HepG2 (cell line): ENCODE data around the gene DNAAF8. TPM values are rescaled to one million over a fixed set of nuclear protein-coding genes. Genes with fewer than 3 reads are reported as not detected.

ENCODE experiments used
- AKAP8 ChIP-seq: sonication (generic); formaldehyde crosslinking; IDR thresholded peaks from 2 replicates; pipeline ENCODE4 v1.5.1; 2020; ENCODE audit warnings: mild to moderate bottlenecking, missing genetic modification reagents
- CCAR2 ChIP-seq: fragments of 200-400 bp; formaldehyde crosslinking; optimal IDR thresholded peaks from 2 replicates; pipeline ENCODE3; 2018; ENCODE audit warnings: low read depth, mild to moderate bottlenecking, low read length, moderate library complexity
- MBD4 ChIP-seq: IDR thresholded peaks from 2 replicates; pipeline ENCODE4 v1.6.1; 2012; ENCODE audit warnings: low read length, inconsistent platforms, borderline replicate concordance
- MIXL1 ChIP-seq: IDR thresholded peaks from 2 replicates; pipeline ENCODE4 v1.6.1; 2016
- POLR2G ChIP-seq: fragments of 200-400 bp; formaldehyde crosslinking; IDR thresholded peaks from 2 replicates; pipeline ENCODE4 v1.6.1; 2018; ENCODE audit warnings: mild to moderate bottlenecking, low read depth, low read length, moderate library complexity
- REXO4 ChIP-seq: sonication (generic); formaldehyde crosslinking; IDR thresholded peaks from 2 replicates; pipeline ENCODE4 v1.8.0; 2022; ENCODE audit warnings: missing genetic modification reagents, mild to moderate bottlenecking, borderline replicate concordance
- ZBTB44 ChIP-seq: sonication (generic); formaldehyde crosslinking; IDR thresholded peaks from 2 replicates; pipeline ENCODE4 v1.4.0; 2020; ENCODE audit warnings: missing genetic modification reagents
- ZNF18 ChIP-seq: sonication (generic); formaldehyde crosslinking; IDR thresholded peaks from 2 replicates; pipeline ENCODE4 v1.8.0; 2022; ENCODE audit warnings: mild to moderate bottlenecking, missing genetic modification reagents; ENCODE audit not compliant: insufficient replicate concordance
- ZNF317 ChIP-seq: sonication (generic); formaldehyde crosslinking; IDR thresholded peaks from 2 replicates; pipeline ENCODE4 v1.5.0; 2020; ENCODE audit warnings: mild to moderate bottlenecking, missing genetic modification reagents
- ZNF496 ChIP-seq: sonication (generic); formaldehyde crosslinking; IDR thresholded peaks from 2 replicates; pipeline ENCODE4 v1.8.1; 2023; ENCODE audit warnings: mild to moderate bottlenecking, moderate library complexity, missing genetic modification reagents; ENCODE audit not compliant: insufficient replicate concordance
- ZNF678 ChIP-seq: sonication (generic); formaldehyde crosslinking; IDR thresholded peaks from 2 replicates; pipeline ENCODE4 v1.4.0; 2020; ENCODE audit warnings: mild to moderate bottlenecking, missing genetic modification reagents
- polyA plus RNA-seq, 8 experiments: library from polyadenylated mRNA; depleted of rRNA in 3 of 8; stranded (reverse) in 7 of 8; unstranded in 1 of 8; fragments of >200 nt; fragmentation: Illumina TruSeq in 4 of 8; extraction: Trizol in 4 of 8; gene quantifications; 2 replicates each; pipeline versions ENCODE4 v1.2.1 to v1.2.3, GENCODE V29; 2011 to 2016; ENCODE audit warnings: low read depth in 4 of 8, missing spikeins in 1 of 8, mixed read lengths in 1 of 8; ENCODE audit not compliant: insufficient read depth in 1 of 8
- total RNA-seq, 5 experiments: library from RNA; depleted of rRNA; stranded (reverse); fragments of >200 nt; fragmentation: Illumina TruSeq; extraction: Trizol; gene quantifications; 2 replicates each; pipeline ENCODE4 v1.2.3, GENCODE V29; 2016; ENCODE audit warnings: low read depth in 1 of 5
- TF ChIP-seq, protein P1 (sequence below): sonication (generic); formaldehyde crosslinking; IDR thresholded peaks from 2 replicates; pipeline ENCODE4 v1.4.0; 2020; ENCODE audit warnings: missing genetic modification reagents
- TF ChIP-seq, protein P2 (sequence below): sonication (generic); formaldehyde crosslinking; IDR thresholded peaks from 2 replicates; pipeline ENCODE4 v1.4.0; 2020; ENCODE audit warnings: missing genetic modification reagents
- TF ChIP-seq, protein P3 (sequence below): IDR thresholded peaks from 2 replicates; pipeline ENCODE4 v1.6.1; 2016; ENCODE audit warnings: mild to moderate bottlenecking
- TF ChIP-seq, protein P4 (sequence below): sonication (generic); formaldehyde crosslinking; IDR thresholded peaks from 2 replicates; pipeline ENCODE4 v1.5.1; 2020; ENCODE audit warnings: missing genetic modification reagents, mild to moderate bottlenecking, borderline replicate concordance

Gene DNAAF8
- total and polyA plus RNA-seq, 2 of the 13 experiments (the other 11 are each of a cell fraction or from before 2014, with no cell fraction given) = 0.44 TPM; not detected in 1

- TF ChIP-seq, protein P1, sequence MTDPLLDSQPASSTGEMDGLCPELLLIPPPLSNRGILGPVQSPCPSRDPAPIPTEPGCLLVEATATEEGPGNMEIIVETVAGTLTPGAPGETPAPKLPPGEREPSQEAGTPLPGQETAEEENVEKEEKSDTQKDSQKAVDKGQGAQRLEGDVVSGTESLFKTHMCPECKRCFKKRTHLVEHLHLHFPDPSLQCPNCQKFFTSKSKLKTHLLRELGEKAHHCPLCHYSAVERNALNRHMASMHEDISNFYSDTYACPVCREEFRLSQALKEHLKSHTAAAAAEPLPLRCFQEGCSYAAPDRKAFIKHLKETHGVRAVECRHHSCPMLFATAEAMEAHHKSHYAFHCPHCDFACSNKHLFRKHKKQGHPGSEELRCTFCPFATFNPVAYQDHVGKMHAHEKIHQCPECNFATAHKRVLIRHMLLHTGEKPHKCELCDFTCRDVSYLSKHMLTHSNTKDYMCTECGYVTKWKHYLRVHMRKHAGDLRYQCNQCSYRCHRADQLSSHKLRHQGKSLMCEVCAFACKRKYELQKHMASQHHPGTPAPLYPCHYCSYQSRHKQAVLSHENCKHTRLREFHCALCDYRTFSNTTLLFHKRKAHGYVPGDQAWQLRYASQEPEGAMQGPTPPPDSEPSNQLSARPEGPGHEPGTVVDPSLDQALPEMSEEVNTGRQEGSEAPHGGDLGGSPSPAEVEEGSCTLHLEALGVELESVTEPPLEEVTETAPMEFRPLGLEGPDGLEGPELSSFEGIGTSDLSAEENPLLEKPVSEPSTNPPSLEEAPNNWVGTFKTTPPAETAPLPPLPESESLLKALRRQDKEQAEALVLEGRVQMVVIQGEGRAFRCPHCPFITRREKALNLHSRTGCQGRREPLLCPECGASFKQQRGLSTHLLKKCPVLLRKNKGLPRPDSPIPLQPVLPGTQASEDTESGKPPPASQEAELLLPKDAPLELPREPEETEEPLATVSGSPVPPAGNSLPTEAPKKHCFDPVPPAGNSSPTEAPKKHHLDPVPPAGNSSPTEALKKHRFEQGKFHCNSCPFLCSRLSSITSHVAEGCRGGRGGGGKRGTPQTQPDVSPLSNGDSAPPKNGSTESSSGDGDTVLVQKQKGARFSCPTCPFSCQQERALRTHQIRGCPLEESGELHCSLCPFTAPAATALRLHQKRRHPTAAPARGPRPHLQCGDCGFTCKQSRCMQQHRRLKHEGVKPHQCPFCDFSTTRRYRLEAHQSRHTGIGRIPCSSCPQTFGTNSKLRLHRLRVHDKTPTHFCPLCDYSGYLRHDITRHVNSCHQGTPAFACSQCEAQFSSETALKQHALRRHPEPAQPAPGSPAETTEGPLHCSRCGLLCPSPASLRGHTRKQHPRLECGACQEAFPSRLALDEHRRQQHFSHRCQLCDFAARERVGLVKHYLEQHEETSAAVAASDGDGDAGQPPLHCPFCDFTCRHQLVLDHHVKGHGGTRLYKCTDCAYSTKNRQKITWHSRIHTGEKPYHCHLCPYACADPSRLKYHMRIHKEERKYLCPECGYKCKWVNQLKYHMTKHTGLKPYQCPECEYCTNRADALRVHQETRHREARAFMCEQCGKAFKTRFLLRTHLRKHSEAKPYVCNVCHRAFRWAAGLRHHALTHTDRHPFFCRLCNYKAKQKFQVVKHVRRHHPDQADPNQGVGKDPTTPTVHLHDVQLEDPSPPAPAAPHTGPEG (CRISPR knock-in tag) = peak; percentile 68; the same call in 1 of the 2 replicates
- TF ChIP-seq, protein P2, sequence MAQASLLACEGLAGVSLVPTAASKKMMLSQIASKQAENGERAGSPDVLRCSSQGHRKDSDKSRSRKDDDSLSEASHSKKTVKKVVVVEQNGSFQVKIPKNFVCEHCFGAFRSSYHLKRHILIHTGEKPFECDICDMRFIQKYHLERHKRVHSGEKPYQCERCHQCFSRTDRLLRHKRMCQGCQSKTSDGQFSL = peak; percentile 94
- no peak for TF ChIP-seq ZNF678 (CRISPR knock-in tag)
- TF ChIP-seq, protein P3, sequence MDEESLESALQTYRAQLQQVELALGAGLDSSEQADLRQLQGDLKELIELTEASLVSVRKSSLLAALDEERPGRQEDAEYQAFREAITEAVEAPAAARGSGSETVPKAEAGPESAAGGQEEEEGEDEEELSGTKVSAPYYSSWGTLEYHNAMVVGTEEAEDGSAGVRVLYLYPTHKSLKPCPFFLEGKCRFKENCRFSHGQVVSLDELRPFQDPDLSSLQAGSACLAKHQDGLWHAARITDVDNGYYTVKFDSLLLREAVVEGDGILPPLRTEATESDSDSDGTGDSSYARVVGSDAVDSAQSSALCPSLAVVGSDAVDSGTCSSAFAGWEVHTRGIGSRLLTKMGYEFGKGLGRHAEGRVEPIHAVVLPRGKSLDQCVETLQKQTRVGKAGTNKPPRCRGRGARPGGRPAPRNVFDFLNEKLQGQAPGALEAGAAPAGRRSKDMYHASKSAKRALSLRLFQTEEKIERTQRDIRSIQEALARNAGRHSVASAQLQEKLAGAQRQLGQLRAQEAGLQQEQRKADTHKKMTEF = peak; percentile 85; the same call in 1 of the 2 replicates
- TF ChIP-seq POLR2G = peak; percentile 71
- no peak for TF ChIP-seq ZNF18
- no peak; the same call in 1 of the 2 replicates for TF ChIP-seq ZNF317 (CRISPR knock-in tag)
- TF ChIP-seq, protein P4, sequence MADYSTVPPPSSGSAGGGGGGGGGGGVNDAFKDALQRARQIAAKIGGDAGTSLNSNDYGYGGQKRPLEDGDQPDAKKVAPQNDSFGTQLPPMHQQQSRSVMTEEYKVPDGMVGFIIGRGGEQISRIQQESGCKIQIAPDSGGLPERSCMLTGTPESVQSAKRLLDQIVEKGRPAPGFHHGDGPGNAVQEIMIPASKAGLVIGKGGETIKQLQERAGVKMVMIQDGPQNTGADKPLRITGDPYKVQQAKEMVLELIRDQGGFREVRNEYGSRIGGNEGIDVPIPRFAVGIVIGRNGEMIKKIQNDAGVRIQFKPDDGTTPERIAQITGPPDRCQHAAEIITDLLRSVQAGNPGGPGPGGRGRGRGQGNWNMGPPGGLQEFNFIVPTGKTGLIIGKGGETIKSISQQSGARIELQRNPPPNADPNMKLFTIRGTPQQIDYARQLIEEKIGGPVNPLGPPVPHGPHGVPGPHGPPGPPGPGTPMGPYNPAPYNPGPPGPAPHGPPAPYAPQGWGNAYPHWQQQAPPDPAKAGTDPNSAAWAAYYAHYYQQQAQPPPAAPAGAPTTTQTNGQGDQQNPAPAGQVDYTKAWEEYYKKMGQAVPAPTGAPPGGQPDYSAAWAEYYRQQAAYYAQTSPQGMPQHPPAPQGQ (CRISPR knock-in tag) = no peak
- 0 out of 2 replicates have a peak, but pooled peaks have one; percentile 27 for TF ChIP-seq ZBTB44 (CRISPR knock-in tag)
- no peak for TF ChIP-seq ZNF496 (CRISPR knock-in tag)
- no peak for TF ChIP-seq AKAP8 (CRISPR knock-in tag)
- no peak for TF ChIP-seq MIXL1 (CRISPR knock-in tag)
- no peak for TF ChIP-seq MBD4
- no peak for TF ChIP-seq REXO4 (CRISPR knock-in tag)
- no peak for TF ChIP-seq CCAR2
These were observed at the start of gene DNAAF8, which contains the start of gene ANKS3 (continued) for GRCh38 chr16:4734063-4734729.
